Keratinocyte (primary cell): ENCODE results near the gene ATP2B2. TPM values are rescaled to one million over a fixed set of nuclear protein-coding genes. Genes with fewer than 3 reads are reported as not detected.

Experiments used
- DNase-seq: peaks from one replicate; pipeline ENCODE4 v3.0.0-alpha.2; 2011; ENCODE audit warnings: low read depth, missing footprints, low spot score
- FAIRE-seq: peaks from 2 replicates; lab custom pipeline; 2011; peaks lifted over from hg19 to GRCh38; lab: Jason Lieb, UNC
- H2AFZ ChIP-seq: 2 replicates; pipeline ENCODE4 v1.6.0; 2012; ENCODE audit warnings: low read length, control low read depth, inconsistent platforms; ENCODE audit not compliant: control insufficient read depth
- H3K27ac ChIP-seq: 2 replicates; pipeline ENCODE4 v1.5.1; 2011; ENCODE audit warnings: low read length; ENCODE audit not compliant: control insufficient read depth, insufficient read depth
- H3K27me3 ChIP-seq: 3 replicates; pipeline ENCODE4 v1.6.0; 2011; ENCODE audit warnings: low read length; ENCODE audit not compliant: control insufficient read depth, insufficient read depth; ENCODE audit errors: extremely low read depth
- H3K36me3 ChIP-seq, 2 experiments: 2 replicates in 1 of 2; 3 replicates in 1 of 2; pipeline ENCODE4 v1.5.1; 2011; ENCODE audit warnings: low read length in 2 of 2, mild to moderate bottlenecking in 1 of 2; ENCODE audit not compliant: control insufficient read depth in 2 of 2, insufficient read depth in 2 of 2; ENCODE audit errors: extremely low read depth in 1 of 2
- H3K4me1 ChIP-seq: 3 replicates; pipeline ENCODE4 v1.5.1; 2011; ENCODE audit warnings: low read length; ENCODE audit not compliant: control insufficient read depth, insufficient read depth; ENCODE audit errors: extremely low read depth
- H3K4me2 ChIP-seq: 3 replicates; pipeline ENCODE4 v1.6.0; 2011; ENCODE audit warnings: low read depth, low read length; ENCODE audit not compliant: control insufficient read depth, insufficient read depth; ENCODE audit errors: extremely low read depth
- H3K4me3 ChIP-seq, 3 experiments: fragments of 200-600 bp in 1 of 3; sonication (generic) in 1 of 3; 2 replicates in 2 of 3; 3 replicates in 1 of 3; pipeline ENCODE4 v1.5.1; 2011 to 2016; ENCODE audit warnings: low read length in 3 of 3, mild to moderate bottlenecking in 3 of 3, control low read depth in 2 of 3, inconsistent platforms in 1 of 3, low read depth in 1 of 3, mixed read lengths in 1 of 3, mixed run types in 1 of 3, moderate library complexity in 1 of 3; ENCODE audit not compliant: control insufficient read depth in 2 of 3, insufficient read depth in 2 of 3; ENCODE audit errors: extremely low read depth in 1 of 3
- H3K79me2 ChIP-seq: 2 replicates; pipeline ENCODE4 v1.6.0; 2012; ENCODE audit warnings: low read length; ENCODE audit not compliant: control insufficient read depth, insufficient read depth
- H3K9ac ChIP-seq: 3 replicates; pipeline ENCODE4 v1.6.0; 2011; ENCODE audit warnings: low read length; ENCODE audit not compliant: control insufficient read depth, insufficient read depth; ENCODE audit errors: extremely low read depth
- H3K9me1 ChIP-seq: 3 replicates; pipeline ENCODE4 v1.6.0; 2011; ENCODE audit warnings: low read length; ENCODE audit not compliant: control insufficient read depth, insufficient read depth; ENCODE audit errors: extremely low read depth
- H3K9me3 ChIP-seq: 2 replicates; pipeline ENCODE4 v1.5.1; 2012; ENCODE audit warnings: low read depth, low read length; ENCODE audit not compliant: control insufficient read depth
- H4K20me1 ChIP-seq: 3 replicates; pipeline ENCODE4 v1.6.0; 2011; ENCODE audit warnings: low read length; ENCODE audit not compliant: control insufficient read depth, insufficient read depth; ENCODE audit errors: extremely low read depth
- EZH2 ChIP-seq: IDR thresholded peaks from one replicate; pipeline ENCODE4 v1.6.1; 2012; ENCODE audit warnings: inconsistent platforms, mild to moderate bottlenecking, low read length, moderate library complexity
- dilution Hi-C: fragments of 300-500 bp; cut with MboI; formaldehyde crosslinking; loops from one replicate; pipeline ENCODE4 v1.7.0; 2020; ENCODE audit warnings: low sequenced_read_pairs; ENCODE audit not compliant: extremely low pct_ligation_motif_present
- polyA plus RNA-seq, 5 experiments: library from polyadenylated mRNA; depleted of rRNA in 3 of 5; stranded (reverse) in 3 of 5; stranded (forward) in 1 of 5; unstranded in 1 of 5; fragments of >200 nt; gene quantifications; 1 replicate in 1 of 5; 2 replicates in 3 of 5; 3 replicates in 1 of 5; pipeline versions ENCODE4 v1.2.1 to v1.2.3, GENCODE V29; 2011 to 2012; ENCODE audit warnings: missing spikeins in 2 of 5, low read depth in 1 of 5, low replicate concordance in 1 of 5
- TF ChIP-seq, protein P1 (sequence below), 3 experiments: IDR thresholded peaks in 1 of 3; conservative IDR thresholded peaks in 1 of 3; optimal IDR thresholded peaks in 1 of 3; 2 replicates in 2 of 3; 3 replicates in 1 of 3; pipeline versions ENCODE3 to v1.5.1; 2011; ENCODE audit warnings: low read length in 3 of 3, mild to moderate bottlenecking in 3 of 3, moderate library complexity in 2 of 3, control low read depth in 1 of 3, inconsistent platforms in 1 of 3; ENCODE audit not compliant: insufficient read depth in 2 of 3; ENCODE audit errors: extremely low read depth in 1 of 3

Gene ATP2B2
- polyA plus RNA-seq, 1 donor (not counting 4 experiments of a cell fraction or from before 2014, with no cell fraction given): not detected

DNA sequence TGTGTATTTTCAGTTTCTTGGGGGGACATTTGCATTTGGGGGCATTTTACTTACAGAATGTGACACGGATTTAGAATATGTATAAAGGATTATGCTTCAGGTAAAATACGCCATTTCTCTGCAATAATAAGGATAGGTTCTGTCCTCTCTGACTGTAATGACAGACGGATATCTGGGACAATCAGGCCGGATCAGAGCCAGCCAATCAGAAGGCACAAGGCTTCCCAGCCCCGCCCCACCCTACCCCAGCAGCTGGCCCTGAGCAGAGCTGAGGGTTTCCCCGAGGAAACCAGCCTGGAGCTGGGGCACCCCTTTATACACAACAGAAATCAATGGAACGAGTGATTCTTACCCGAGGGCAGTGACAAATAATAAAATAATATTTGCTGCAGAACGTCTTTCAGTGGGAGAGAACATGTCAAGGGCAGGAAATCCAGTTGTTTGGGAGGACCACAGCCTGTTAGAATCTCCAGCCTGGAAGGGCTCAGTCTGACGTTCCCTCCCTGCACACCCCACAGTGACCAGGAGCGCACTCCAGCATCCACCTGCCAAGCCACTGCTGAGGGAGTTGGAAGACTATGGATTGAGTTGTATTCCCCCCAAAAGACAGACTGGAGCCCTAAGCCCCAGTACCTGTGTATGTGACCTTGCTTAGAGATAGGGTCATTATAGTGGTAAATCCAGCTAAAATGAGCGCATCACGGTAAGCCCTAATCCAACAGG, 154.2 kb downstream of the ATP2B2 start:
- Histone ChIP-seq H3K27ac (no peak overlapping the region), H3K79me2 (no peaks in the 10 kb centered on the region), H3K4me2 (no peak overlapping the region), H2AFZ (no peak overlapping the region), H3K36me3 (no peaks in the 10 kb centered on the region), H3K27me3 (peaks cover 7% of the 10 kb centered on the region), H3K9ac (no peak overlapping the region), H3K9me1 (no peaks in the 10 kb centered on the region), H4K20me1 (no peaks in the 10 kb centered on the region), H3K9me3 (no peaks in the 10 kb centered on the region), H3K4me3 (no peak overlapping the region), H3K4me1 (no peaks in the 10 kb centered on the region)
- dilution Hi-C loops: no loop called here
- FAIRE-seq: no peak
- TF ChIP-seq, protein P1, sequence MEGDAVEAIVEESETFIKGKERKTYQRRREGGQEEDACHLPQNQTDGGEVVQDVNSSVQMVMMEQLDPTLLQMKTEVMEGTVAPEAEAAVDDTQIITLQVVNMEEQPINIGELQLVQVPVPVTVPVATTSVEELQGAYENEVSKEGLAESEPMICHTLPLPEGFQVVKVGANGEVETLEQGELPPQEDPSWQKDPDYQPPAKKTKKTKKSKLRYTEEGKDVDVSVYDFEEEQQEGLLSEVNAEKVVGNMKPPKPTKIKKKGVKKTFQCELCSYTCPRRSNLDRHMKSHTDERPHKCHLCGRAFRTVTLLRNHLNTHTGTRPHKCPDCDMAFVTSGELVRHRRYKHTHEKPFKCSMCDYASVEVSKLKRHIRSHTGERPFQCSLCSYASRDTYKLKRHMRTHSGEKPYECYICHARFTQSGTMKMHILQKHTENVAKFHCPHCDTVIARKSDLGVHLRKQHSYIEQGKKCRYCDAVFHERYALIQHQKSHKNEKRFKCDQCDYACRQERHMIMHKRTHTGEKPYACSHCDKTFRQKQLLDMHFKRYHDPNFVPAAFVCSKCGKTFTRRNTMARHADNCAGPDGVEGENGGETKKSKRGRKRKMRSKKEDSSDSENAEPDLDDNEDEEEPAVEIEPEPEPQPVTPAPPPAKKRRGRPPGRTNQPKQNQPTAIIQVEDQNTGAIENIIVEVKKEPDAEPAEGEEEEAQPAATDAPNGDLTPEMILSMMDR (optimal IDR thresholded peaks at IDR 0.05 in 1 of 3, IDR thresholded peaks at IDR 0.05 in 1 of 3, conservative IDR thresholded peaks at IDR 0.05 in 1 of 3; ENCODE audit: extremely low read depth in 1 of 3, insufficient read depth in 2 of 3, low read length in 3 of 3): no peak
- no peak for DNase-seq

DNA sequence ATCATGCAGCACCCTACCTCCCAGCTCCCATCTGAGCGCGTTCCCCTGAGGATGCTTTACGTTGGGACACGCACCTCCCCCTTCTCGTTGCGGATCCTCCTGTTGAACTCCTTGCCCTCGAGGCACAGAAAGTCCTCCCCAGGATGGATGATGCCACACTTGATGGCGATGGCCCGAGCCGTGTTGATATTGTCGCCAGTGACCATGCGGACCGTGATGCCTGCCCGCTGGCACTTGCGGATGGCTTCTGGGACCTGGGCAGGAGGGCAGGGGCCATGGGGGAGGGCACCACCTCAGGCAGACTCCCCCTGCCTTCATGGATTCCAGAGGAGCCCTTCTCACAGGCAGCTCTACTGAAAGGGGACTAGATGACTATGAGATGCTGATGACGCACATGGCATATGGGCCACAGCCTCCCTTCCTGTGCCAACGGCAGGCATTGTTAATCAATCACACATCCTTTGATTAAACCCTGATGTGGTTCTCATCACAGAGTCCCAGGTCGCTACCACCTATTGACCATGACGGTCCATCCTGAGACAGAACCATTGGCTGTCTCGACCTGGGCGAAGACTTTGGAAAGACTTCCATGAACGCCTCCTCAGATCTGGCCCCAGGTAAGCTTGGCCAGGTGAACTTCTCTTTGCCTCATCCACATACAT, 154.9 kb downstream of the ATP2B2 start:
- no peak for TF ChIP-seq EZH2
- TF ChIP-seq, protein P1 (optimal IDR thresholded peaks at IDR 0.05 in 1 of 3, IDR thresholded peaks at IDR 0.05 in 1 of 3, conservative IDR thresholded peaks at IDR 0.05 in 1 of 3; ENCODE audit: extremely low read depth in 1 of 3, insufficient read depth in 2 of 3, low read length in 3 of 3): no peak

More for the DNA sequence above, 154.9 kb downstream of the ATP2B2 start:
- no peak for DNase-seq
- H3K4me3 ChIP-seq: no peak overlapping the region
- no peak overlapping the region for H3K9ac ChIP-seq
- H3K79me2 ChIP-seq: no peaks in the 10 kb centered on the region
- H2AFZ ChIP-seq: no peak overlapping the region
- no peaks in the 10 kb centered on the region for H3K4me1 ChIP-seq
- no peaks in the 10 kb centered on the region for H3K36me3 ChIP-seq
- H3K9me3 ChIP-seq: no peaks in the 10 kb centered on the region
- no peak overlapping the region for H3K27ac ChIP-seq
- H3K27me3 ChIP-seq: peaks cover 7% of the 10 kb centered on the region
- no peak for FAIRE-seq
- H3K4me2 ChIP-seq: no peak overlapping the region
- dilution Hi-C loops: no loop called here
- H4K20me1 ChIP-seq: no peaks in the 10 kb centered on the region
- H3K9me1 ChIP-seq: no peaks in the 10 kb centered on the region
